ENCODE results near the gene NAB1.

The NAB1 gene

DNA sequence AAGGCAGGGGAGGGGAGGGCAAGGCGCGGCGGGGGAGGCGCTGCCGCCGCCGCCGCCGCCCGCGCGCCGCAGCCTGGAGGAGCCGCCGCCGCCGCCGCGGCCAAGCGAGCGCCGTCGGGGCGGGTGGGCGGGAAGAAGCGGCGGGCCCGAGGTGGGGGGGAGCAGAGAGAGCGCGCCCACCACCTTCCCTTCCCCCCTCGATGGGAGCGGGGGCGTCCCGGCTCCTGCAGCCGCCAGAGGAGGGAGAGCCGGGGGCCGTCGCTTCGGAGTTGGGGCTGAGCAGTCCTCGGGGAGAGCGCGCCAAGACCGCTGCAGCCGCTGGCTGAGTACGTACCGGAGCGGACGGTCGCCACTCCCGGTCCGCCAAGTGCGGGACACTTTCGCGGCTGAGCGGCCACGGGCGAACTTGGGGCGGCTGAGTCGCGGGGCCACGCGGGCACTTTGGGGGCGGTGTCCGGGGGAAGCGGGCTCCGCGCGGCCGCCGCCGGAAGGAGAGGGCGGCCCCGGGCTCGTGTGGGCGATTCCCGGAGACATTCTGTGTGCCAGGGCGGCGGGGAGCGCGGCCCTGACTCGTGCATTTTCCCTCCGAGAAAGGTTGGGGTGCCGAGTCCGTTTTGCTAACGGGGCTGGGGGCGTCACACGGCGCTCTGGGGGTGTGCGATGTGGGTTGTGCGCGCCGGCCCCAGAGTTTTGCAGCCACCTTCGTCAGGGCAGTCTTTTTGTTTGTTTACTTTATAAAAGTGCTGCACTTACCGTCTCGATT is at the start of gene NAB1 (continued):
- no peak for TF ChIP-seq MYNN (tag by site-specific recombination; IDR thresholded peaks at IDR 0.05; ENCODE audit: borderline replicate concordance)
- TF ChIP-seq ZNF621 (tag by site-specific recombination; IDR thresholded peaks at IDR 0.05) = no peak
- no peak for TF ChIP-seq ZFP41 (tag by site-specific recombination; IDR thresholded peaks at IDR 0.05; ENCODE audit: borderline replicate concordance)
- TF ChIP-seq, protein P1, sequence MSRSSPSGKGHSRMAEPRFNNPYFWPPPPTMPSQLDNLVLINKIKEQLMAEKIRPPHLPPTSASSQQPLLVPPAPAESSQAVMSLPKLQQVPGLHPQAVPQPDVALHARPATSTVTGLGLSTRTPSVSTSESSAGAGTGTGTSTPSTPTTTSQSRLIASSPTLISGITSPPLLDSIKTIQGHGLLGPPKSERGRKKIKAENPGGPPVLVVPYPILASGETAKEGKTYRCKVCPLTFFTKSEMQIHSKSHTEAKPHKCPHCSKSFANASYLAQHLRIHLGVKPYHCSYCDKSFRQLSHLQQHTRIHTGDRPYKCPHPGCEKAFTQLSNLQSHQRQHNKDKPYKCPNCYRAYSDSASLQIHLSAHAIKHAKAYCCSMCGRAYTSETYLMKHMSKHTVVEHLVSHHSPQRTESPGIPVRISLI (tag by site-specific recombination; IDR thresholded peaks at IDR 0.05) = no peak

DNA sequence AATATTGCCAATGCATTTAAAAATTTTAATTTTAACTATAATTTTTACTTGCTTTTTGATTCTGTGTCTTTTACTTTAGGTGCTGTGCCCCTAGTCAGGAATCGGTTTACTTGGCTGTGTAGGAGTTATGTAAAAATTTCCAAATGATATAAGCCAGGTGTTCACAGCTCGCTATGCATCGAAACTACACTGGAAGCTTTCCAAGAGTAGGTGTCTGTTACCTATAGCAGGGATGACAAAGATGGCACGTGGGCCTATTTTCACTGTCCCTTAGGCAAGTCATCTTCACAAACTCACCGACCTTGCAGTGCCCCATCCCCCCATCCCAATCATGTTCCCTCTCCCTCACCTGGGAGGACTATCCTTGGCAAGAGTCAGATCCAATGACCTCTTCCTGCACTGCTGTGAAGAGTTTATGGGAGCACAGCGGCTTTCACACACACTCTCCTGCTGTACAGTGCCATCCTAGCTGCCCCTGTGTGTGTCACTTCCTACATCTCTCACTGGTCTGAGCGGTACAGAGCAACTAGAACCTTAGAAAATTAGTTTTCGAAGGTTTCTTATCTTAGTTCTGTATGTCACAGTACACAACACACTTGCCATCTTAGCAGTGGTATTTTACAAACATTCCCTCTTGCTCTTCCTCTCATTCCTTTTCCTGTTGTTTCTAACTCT is 49.2 kb upstream of the NAB1 start:
- Histone ChIP-seq H3K36me3 (ENCODE audit: control insufficient read depth in 2 of 2, insufficient read depth in 1 of 2, low read length in 2 of 2) (no peaks in the 10 kb centered on the region), H3K27ac (ENCODE audit: extremely low read depth, low read depth, low read length) (no peak overlapping the region), H3K9me3 (ENCODE audit: control insufficient read depth, insufficient read depth, low read depth, low read length) (no peaks in the 10 kb centered on the region), H3K4me3 (ENCODE audit: low read depth, low read length) (no peak overlapping the region), H3K4me1 (ENCODE audit: control insufficient read depth, insufficient read depth, low read length) (no peaks in the 10 kb centered on the region)
- POLR2A ChIA-PET = no interaction called here
- CTCF ChIA-PET = interaction anchor here (0.5 to 0.6 kb wide), 2 partner anchors 31 to 915 kb away, joined by 3 read pairs; no protein-coding TSS in a partner anchor
- no peak for TF ChIP-seq ZNF529 (tag by site-specific recombination; IDR thresholded peaks at IDR 0.05; ENCODE audit: insufficient replicate concordance)
- no peak for TF ChIP-seq ZNF776 (tag by site-specific recombination; IDR thresholded peaks at IDR 0.05; ENCODE audit: borderline replicate concordance)
- TF ChIP-seq SCRT2 (tag by site-specific recombination; IDR thresholded peaks at IDR 0.05) = no peak
- no peak for TF ChIP-seq ZNF654 (tag by site-specific recombination; IDR thresholded peaks at IDR 0.05; ENCODE audit: low read depth)
- no peak for TF ChIP-seq ZNF560 (tag by site-specific recombination; IDR thresholded peaks at IDR 0.05; ENCODE audit: borderline replicate concordance)
- no peak for TF ChIP-seq ZNF548 (tag by site-specific recombination; IDR thresholded peaks at IDR 0.05)
- TF ChIP-seq ZNF266 (tag by site-specific recombination; IDR thresholded peaks at IDR 0.05; ENCODE audit: low read depth) = no peak
- TF ChIP-seq ZNF341 (tag by site-specific recombination; IDR thresholded peaks at IDR 0.05; ENCODE audit: low read depth) = no peak
- TF ChIP-seq GLIS2 (tag by site-specific recombination; IDR thresholded peaks at IDR 0.05) = no peak
- TF ChIP-seq, protein P2, sequence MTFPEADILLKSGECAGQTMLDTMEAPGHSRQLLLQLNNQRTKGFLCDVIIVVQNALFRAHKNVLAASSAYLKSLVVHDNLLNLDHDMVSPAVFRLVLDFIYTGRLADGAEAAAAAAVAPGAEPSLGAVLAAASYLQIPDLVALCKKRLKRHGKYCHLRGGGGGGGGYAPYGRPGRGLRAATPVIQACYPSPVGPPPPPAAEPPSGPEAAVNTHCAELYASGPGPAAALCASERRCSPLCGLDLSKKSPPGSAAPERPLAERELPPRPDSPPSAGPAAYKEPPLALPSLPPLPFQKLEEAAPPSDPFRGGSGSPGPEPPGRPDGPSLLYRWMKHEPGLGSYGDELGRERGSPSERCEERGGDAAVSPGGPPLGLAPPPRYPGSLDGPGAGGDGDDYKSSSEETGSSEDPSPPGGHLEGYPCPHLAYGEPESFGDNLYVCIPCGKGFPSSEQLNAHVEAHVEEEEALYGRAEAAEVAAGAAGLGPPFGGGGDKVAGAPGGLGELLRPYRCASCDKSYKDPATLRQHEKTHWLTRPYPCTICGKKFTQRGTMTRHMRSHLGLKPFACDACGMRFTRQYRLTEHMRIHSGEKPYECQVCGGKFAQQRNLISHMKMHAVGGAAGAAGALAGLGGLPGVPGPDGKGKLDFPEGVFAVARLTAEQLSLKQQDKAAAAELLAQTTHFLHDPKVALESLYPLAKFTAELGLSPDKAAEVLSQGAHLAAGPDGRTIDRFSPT (tag by site-specific recombination; IDR thresholded peaks at IDR 0.05) = no peak
- no peak for TF ChIP-seq SALL2 (tag by site-specific recombination; IDR thresholded peaks at IDR 0.05; ENCODE audit: borderline replicate concordance)
- no peak for TF ChIP-seq ZNF600 (tag by site-specific recombination; IDR thresholded peaks at IDR 0.05)
- TF ChIP-seq ZFP69B (tag by site-specific recombination; IDR thresholded peaks at IDR 0.05) = no peak

DNA sequence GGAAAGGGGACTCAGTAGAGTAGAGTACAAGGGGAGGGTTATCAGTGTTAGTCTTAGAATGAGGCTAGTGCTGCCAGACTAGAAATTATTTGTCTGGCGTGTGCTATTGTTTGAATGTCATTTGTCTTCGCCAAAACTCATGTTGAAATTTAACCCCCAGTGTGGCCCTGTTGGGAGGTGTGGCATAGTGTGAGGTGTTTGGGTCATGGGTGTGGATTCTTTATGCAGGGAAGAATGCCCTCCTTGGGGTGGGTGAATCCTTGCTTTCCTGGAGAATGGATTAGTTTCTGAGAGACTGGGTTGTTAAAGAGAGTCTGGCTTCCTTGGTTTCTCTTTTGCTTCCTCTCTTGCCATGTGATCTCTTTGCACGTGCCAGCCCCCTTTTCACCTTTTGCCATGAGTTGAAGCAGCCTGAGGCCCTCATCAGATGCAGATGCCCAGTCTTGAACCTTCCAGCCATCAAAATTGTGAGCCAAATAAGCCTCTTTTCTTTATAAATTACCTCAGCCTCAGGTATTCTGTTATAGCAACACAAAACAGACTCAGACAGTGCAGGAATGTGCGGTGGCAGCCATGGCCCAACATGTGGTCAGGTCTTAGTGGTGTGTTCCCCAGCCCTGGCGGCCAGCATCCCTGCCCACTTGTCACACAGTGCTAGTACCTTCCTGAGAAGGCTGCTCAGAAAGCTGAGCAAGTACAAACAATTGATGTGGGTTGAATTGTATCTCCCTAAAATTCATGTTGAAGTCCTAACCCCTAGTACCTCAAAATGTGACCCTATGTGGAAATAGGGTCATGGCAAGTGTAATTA is 48.4 kb upstream of the NAB1 start:
- no peaks in the 10 kb centered on the region for H3K36me3 ChIP-seq (ENCODE audit: control insufficient read depth in 2 of 2, insufficient read depth in 1 of 2, low read length in 2 of 2)
- no peak overlapping the region for H3K27ac ChIP-seq (ENCODE audit: extremely low read depth, low read depth, low read length)
- no peak overlapping the region for H3K4me3 ChIP-seq (ENCODE audit: low read depth, low read length)
- ChIA-PET CTCF (no interaction called here), POLR2A (no interaction called here)
- no peaks in the 10 kb centered on the region for H3K4me1 ChIP-seq (ENCODE audit: control insufficient read depth, insufficient read depth, low read length)
- H3K9me3 ChIP-seq (ENCODE audit: control insufficient read depth, insufficient read depth, low read depth, low read length) = no peaks in the 10 kb centered on the region
- TF ChIP-seq ZNF777 (tag by site-specific recombination; IDR thresholded peaks at IDR 0.05; ENCODE audit: borderline replicate concordance) (no peak), ZNF626 (tag by site-specific recombination; IDR thresholded peaks at IDR 0.05) (no peak), ZNF366 (tag by site-specific recombination; conservative IDR thresholded peaks at IDR 0.05) (no peak), ZNF768 (tag by site-specific recombination; IDR thresholded peaks at IDR 0.05) (no peak), ZNF221 (tag by site-specific recombination; IDR thresholded peaks at IDR 0.05; ENCODE audit: borderline replicate concordance) (no peak), ZNF133 (tag by site-specific recombination; IDR thresholded peaks at IDR 0.05) (no peak), TRIM28 (IDR thresholded peaks at IDR 0.05; ENCODE audit: borderline replicate concordance, low read length) (no peak), ZNF239 (tag by site-specific recombination; IDR thresholded peaks at IDR 0.05) (no peak), ZNF747 (tag by site-specific recombination; IDR thresholded peaks at IDR 0.05) (no peak), MZF1 (tag by site-specific recombination; IDR thresholded peaks at IDR 0.05; ENCODE audit: borderline replicate concordance) (no peak)
- TF ChIP-seq, protein P3, sequence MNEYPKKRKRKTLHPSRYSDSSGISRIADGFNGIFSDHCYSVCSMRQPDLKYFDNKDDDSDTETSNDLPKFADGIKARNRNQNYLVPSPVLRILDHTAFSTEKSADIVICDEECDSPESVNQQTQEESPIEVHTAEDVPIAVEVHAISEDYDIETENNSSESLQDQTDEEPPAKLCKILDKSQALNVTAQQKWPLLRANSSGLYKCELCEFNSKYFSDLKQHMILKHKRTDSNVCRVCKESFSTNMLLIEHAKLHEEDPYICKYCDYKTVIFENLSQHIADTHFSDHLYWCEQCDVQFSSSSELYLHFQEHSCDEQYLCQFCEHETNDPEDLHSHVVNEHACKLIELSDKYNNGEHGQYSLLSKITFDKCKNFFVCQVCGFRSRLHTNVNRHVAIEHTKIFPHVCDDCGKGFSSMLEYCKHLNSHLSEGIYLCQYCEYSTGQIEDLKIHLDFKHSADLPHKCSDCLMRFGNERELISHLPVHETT (tag by site-specific recombination; IDR thresholded peaks at IDR 0.05) = no peak

Measured in HEK293 (cell line).